Glomerular visceral epithelial cell (primary cell): ENCODE data around the gene DIPK2A.
A peak's percentile ranks its signal among the peaks of the same experiment; 100 is the strongest.

Experiments used
- DNase-seq: peaks from one replicate; pipeline ENCODE4 v3.0.0-alpha.2; 2016; ENCODE audit errors: extremely low spot score

Gene DIPK2A

GRCh38 chr3:143971359-143972154 lies at the start of gene DIPK2A:
Gene DIPK2A, plus strand, starts transcription at chr3:143971823. Its CDS starts 510 bp downstream, at chr3:143972333.
- peak; percentile 94 for DNase-seq

DNA sequence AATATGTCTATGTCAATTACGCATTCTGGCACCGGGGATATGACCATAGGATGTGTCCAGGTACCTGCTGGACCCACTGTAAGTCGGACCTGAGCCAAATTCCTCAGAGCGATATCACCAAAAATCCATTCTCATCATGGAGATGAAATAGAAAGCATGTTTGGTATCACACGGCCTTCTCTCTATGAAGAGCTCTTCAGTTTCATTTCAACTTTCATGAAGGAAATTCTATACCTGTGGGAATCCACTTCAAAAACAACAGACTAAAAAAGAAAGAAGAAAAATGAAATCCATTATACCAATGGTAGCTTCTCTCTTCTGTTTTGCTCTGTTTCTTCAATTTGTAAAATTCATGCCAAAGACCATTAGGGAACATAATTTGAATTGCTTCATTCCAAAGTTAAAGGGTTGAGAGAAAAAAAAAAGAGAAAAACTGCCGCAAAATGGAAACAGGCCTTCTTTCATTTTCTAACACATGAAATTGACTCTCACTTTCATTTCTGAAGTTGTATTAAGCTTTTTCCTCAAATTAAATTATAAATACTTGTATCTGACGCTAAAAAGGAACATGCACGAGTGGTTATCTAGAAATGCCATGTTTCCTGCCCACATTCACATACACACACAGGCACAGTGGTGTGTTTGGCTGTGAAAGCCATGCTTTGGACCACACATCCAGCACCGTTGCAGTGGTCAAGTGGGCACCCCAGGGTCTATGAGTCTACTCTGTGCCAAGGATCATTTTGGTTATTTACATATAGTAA lies 46.9 kb upstream of the DIPK2A start:
- DNase-seq = no peak

DNA sequence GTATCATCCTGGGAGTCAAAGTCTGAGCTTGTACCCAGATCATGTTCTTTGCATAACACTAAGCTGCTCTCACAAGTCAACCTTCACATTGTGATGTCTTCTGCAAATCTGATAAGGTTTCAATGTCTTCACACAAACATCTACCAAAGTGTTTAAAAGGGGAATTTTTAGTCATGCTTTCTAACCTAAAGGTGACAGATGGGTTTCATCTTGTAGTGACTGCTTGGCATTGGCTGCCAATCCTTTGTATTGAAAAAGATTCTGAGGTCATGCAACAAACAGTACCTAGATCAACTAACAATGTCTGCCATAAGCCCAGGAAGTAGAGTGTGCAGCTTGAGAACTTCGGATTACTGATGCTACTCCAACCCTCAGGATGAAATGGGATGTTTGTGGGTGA lies 43.6 kb upstream of the DIPK2A start:
- no peak for DNase-seq

DNA sequence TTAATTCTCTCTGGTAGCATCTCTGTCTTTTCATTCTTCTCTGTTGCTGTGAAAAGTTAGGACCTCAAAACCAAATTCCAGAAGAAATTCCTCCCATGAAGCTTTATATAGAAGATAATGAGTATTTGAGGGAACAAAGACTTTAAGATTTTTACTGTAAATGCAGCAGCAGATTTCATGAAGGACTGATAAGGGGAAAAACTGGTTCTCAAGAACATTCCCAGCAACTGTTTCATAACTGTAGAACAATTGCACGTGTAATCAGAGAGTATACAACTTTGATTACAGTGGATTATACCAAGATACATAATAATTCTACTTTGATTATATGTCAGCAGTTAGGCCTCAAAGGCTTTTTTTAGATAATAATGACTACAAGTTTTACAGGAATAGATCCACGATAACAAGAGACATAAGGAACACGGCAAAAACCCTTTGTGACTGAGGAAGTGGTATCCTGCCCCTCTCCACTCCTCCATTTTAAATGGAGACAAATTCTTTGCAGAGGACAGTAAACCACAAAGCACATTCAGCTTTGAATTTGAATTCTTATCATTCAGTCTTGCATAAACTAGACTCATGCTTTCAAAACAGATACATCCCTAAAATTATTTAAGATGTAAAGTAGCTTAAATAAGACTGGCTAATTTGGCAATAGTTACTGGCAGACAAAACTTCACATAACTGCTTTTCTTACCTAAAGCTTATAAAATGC lies 42.9 kb upstream of the DIPK2A start:
- no peak for DNase-seq

DNA sequence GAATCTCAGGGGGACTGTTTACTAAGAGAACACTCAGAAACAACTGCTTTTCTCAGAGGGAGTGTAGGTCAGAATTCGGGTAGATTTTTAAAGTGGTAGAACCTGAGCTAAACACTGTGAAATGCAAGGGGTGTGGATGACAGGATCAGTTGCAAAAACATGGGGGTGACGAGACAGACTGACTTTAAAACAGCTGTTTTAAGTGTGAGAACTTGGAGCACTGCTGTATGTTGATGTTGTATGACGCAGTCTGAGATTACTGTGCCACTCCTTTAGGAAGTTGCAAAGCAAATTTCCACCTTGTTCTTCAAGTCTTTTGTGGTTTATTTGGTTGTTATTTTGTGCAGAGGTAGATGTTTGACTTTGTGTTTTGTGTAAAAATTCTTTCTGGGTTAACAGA lies 36.8 kb upstream of the DIPK2A start:
- no peak for DNase-seq

- no peak for DNase-seq
Observed at GRCh38 chr3:143935678-143936077, 35.9 kb upstream of the DIPK2A start.

DNA sequence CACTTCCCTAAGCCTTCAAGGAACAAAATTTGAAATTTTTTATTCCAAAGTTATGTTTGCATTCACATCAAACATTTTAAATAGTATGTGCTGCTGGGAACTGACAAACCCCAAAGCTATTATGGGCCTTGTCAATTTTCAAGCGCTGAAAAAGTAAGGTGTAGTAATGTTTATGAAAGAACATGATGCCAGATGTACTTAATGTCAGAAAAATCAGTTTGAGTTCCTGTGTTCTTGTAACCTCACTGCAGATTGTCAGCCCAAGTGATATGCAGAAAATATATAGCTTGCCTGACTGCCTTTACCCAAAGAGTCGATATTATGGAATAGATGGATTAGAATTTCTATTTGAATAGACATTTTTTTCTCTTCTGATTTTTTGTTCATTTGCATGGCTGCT lies 20.8 kb upstream of the DIPK2A start:
- no peak for DNase-seq

DNA sequence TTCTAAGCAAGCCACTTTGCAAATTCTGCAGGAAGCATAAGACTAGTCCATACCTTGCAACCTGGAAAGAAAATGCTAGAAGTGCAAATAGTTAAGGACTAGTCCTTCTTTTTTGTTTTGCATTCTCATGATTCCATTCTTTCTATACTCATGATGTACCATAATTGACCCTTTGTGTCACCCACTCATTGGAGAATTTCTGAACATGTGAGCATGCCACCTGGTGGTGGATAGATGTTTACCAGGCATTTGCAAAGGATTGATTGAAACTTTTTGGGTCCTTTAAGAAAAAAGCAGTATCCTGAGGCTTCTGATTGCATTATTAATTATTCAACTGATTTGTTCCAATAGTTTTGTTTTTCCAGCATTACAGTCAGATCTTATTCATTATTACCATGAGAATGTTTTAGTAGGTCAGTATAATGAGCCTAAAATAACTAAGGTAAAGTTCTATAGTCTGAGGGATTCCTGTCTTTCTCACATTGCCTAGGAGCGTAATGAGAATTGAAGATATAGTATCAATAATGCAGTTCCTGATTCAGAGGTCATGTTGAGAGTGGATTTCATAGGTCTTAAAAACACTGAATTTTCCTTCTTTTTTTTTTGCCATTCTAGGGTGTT lies 20.2 kb upstream of the DIPK2A start:
- DNase-seq = peak; percentile 16

DNA sequence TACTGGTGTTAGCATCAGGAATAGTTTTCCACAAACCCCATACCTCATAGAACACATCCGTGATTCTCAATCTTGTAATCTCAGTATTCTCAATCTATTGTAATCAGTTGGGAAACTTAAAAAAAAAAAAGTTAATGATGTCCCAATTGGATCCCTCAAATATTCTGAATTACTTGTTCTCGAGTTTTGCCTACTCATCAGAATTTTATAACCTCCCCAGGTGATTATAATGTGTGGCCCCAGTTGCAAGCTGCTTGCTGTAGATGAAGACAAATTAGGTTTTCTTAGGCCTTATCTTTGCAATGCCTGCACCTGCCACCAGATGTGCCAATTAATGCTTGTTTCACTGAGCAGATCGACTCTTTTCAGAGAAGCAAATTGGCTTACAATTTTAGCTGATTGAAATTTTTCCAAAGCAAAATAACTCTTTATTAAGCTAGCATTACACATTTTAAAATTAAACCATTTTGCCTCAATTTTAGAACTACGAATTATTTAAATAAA lies 19.0 kb upstream of the DIPK2A start:
- no peak for DNase-seq

DNA sequence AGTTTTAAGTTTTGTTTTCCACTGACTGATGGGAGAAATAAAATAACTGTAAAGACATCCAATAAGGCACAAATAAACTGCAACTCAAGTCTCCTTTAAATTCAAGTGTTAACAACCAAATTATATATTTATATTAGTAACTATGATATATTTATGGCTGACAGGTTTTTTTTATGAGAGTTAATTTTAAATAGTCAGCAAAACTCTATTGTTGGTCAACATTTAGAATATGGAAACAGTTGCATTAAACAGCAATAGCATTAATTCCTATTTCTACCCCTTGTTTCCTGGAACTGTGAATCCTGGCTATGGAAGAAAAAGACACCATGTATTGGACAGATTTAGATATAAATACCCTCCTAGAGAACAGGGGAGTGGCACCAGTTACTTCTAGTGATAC lies 16.5 kb upstream of the DIPK2A start:
- no peak for DNase-seq

GRCh38 chr3:143956838-143957237 lies 14.8 kb upstream of the DIPK2A start:
- no peak for DNase-seq

DNA sequence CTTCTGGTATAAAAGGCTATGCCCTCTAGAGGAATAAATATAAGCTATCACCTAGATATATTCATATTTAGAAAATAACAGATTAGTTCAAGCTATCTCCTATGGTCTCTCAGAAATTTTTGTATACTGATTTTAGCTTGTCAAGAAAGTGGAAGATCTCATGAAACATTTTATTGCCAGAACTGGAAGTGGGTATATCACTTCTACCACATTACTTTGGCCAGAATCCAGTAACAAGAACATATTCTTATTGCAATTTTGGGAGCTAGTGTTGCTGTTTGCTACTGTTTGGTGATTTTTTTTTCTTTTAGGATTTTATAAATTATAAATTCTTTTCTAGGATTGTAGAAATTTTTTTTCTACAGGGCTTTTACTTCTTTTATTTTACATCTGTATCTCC lies 14.2 kb upstream of the DIPK2A start:
- no peak for DNase-seq

- no peak for DNase-seq
Observed at GRCh38 chr3:143958966-143959365, 12.7 kb upstream of the DIPK2A start.

- no peak for DNase-seq
Observed at GRCh38 chr3:143961342-143961741, 10.3 kb upstream of the DIPK2A start.

- no peak for DNase-seq
Observed at GRCh38 chr3:143963946-143964345, 7.7 kb upstream of the DIPK2A start.

- no peak for DNase-seq
Observed at GRCh38 chr3:143970773-143971358, 757 bp upstream of the DIPK2A start.

DNA sequence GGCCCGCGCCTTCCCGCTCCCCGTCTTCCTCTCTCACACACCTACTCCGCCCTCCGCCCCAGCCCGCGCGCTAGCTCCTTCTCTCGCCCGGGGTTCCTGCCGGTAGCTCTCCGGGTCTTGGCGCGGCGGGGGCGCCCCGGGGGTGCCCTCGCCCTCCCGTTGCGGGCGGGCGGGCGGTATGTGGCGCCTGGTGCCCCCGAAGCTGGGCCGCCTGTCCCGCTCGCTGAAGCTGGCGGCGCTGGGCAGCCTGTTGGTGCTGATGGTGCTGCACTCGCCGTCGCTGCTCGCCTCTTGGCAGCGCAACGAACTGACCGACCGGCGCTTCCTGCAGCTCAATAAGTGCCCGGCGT lies 507 bp downstream of the DIPK2A start:
- no peak for DNase-seq

GRCh38 chr3:143972505-143973258 lies 1.1 kb downstream of the DIPK2A start:
- DNase-seq = peak; percentile 74

- peak; percentile 76 for DNase-seq
Observed at GRCh38 chr3:143973259-143974021, 1.8 kb downstream of the DIPK2A start.
